ENCODE measurements around the gene TNFAIP8L1.
"Not testable (repeated sequence)": the region's sequence is repeated elsewhere in the genome, so short reads cannot be mapped to it uniquely, and the experiment has no call there.

Gene TNFAIP8L1

GRCh38 chr19:4675346-4675745, 36.0 kb downstream of the TNFAIP8L1 start:
- Histone ChIP-seq H3K9me3 (ENCODE audit: control insufficient read depth, low read length) (no peaks in the 10 kb centered on the region), H3K23ac (ENCODE audit: low read length in 2 of 2) (no peak overlapping the region), H3K79me1 (replicated peaks; ENCODE audit: low read length, poor library complexity, severe bottlenecking) (peaks cover 20% of the 10 kb centered on the region), H2BK12ac (ENCODE audit: low read length in 2 of 2) (no peak overlapping the region), H3K4me1 (ENCODE audit: control insufficient read depth, insufficient read depth, low read depth, low read length) (peaks cover 20% of the 10 kb centered on the region), H3K36me3 (ENCODE audit: control insufficient read depth in 1 of 2, insufficient read depth in 2 of 2, low read depth in 1 of 2, low read length in 2 of 2) (peaks cover 35 to 56% of the 10 kb centered on the region in 2 experiments), H2AK5ac (ENCODE audit: low read length, severe bottlenecking) (no peak overlapping the region), H3K9ac (ENCODE audit: low read length) (no peak overlapping the region), H3K27me3 (ENCODE audit: control insufficient read depth in 1 of 2, insufficient read depth in 1 of 2, low read length in 2 of 2) (no peaks in the 10 kb centered on the region), H2BK120ac (ENCODE audit: low read depth, low read length) (no peak overlapping the region), H4K91ac (ENCODE audit: low read length) (no peak overlapping the region), H3K18ac (ENCODE audit: low read depth in 1 of 2, low read length in 2 of 2) (no peak overlapping the region), H2BK5ac (ENCODE audit: low read depth, low read length, poor library complexity, severe bottlenecking) (no peak overlapping the region), H3K14ac (ENCODE audit: low read length in 2 of 2) (no peak overlapping the region), H4K8ac (ENCODE audit: low read length) (no peak overlapping the region), H3K4me3 (ENCODE audit: insufficient read depth in 1 of 2, low read depth in 1 of 2, low read length in 2 of 2) (no peak overlapping the region), H2AFZ (ENCODE audit: low read depth, low read length) (no peak overlapping the region), H2BK15ac (ENCODE audit: low read depth, poor library complexity, severe bottlenecking) (no peak overlapping the region), H3K4me2 (ENCODE audit: low read length, poor library complexity, severe bottlenecking) (no peak overlapping the region), H3K27ac (ENCODE audit: low read length, poor library complexity, severe bottlenecking) (no peak overlapping the region), H3K4ac (ENCODE audit: low read depth in 1 of 2, low read length in 2 of 2) (no peak overlapping the region)
- no peak for DNase-seq
- WGBS, result 92% methylated on average over 14 of the region's 16 CpGs

- Histone ChIP-seq H3K4ac (ENCODE audit: low read depth in 1 of 2, low read length in 2 of 2) (no peak overlapping the region), H4K8ac (ENCODE audit: low read length) (no peak overlapping the region), H2BK15ac (ENCODE audit: low read depth, poor library complexity, severe bottlenecking) (no peak overlapping the region), H3K14ac (ENCODE audit: low read length in 2 of 2) (no peak overlapping the region), H3K23ac (ENCODE audit: low read length in 2 of 2) (no peak overlapping the region), H3K27ac (ENCODE audit: low read length, poor library complexity, severe bottlenecking) (no peak overlapping the region), H2BK12ac (ENCODE audit: low read length in 2 of 2) (no peak overlapping the region), H3K18ac (ENCODE audit: low read depth in 1 of 2, low read length in 2 of 2) (no peak overlapping the region), H3K4me2 (ENCODE audit: low read length, poor library complexity, severe bottlenecking) (no peak overlapping the region), H3K9me3 (ENCODE audit: control insufficient read depth, low read length) (no peaks in the 10 kb centered on the region), H3K27me3 (ENCODE audit: control insufficient read depth in 1 of 2, insufficient read depth in 1 of 2, low read length in 2 of 2) (no peaks in the 10 kb centered on the region), H2BK5ac (ENCODE audit: low read depth, low read length, poor library complexity, severe bottlenecking) (no peak overlapping the region), H4K91ac (ENCODE audit: low read length) (no peak overlapping the region), H3K36me3 (ENCODE audit: control insufficient read depth in 1 of 2, insufficient read depth in 2 of 2, low read depth in 1 of 2, low read length in 2 of 2) (peaks cover 46 to 69% of the 10 kb centered on the region in 2 experiments), H3K9ac (ENCODE audit: low read length) (no peak overlapping the region), H2AK5ac (ENCODE audit: low read length, severe bottlenecking) (no peak overlapping the region), H3K4me3 (ENCODE audit: insufficient read depth in 1 of 2, low read depth in 1 of 2, low read length in 2 of 2) (no peak overlapping the region), H3K4me1 (ENCODE audit: control insufficient read depth, insufficient read depth, low read depth, low read length) (peaks cover 16% of the 10 kb centered on the region), H2BK120ac (ENCODE audit: low read depth, low read length) (no peak overlapping the region), H2AFZ (ENCODE audit: low read depth, low read length) (no peak overlapping the region), H3K79me1 (replicated peaks; ENCODE audit: low read length, poor library complexity, severe bottlenecking) (peaks cover 22% of the 10 kb centered on the region)
- 82% methylated on average over 17 of the region's 17 CpGs for WGBS
- DNase-seq, result peak; percentile 40
These were observed 37.8 kb downstream of the TNFAIP8L1 start for GRCh38 chr19:4676955-4677731.

- peak; percentile 18 for DNase-seq
- Histone ChIP-seq H3K27me3 (ENCODE audit: control insufficient read depth in 1 of 2, insufficient read depth in 1 of 2, low read length in 2 of 2) (no peaks in the 10 kb centered on the region), H2BK5ac (ENCODE audit: low read depth, low read length, poor library complexity, severe bottlenecking) (no peak overlapping the region), H2AFZ (ENCODE audit: low read depth, low read length) (no peak overlapping the region), H2BK15ac (ENCODE audit: low read depth, poor library complexity, severe bottlenecking) (no peak overlapping the region), H3K27ac (ENCODE audit: low read length, poor library complexity, severe bottlenecking) (no peak overlapping the region), H3K9me3 (ENCODE audit: control insufficient read depth, low read length) (no peaks in the 10 kb centered on the region), H3K36me3 (ENCODE audit: control insufficient read depth in 1 of 2, insufficient read depth in 2 of 2, low read depth in 1 of 2, low read length in 2 of 2) (peaks cover 60 to 88% of the 10 kb centered on the region in 2 experiments), H3K23ac (ENCODE audit: low read length in 2 of 2) (no peak overlapping the region), H4K91ac (ENCODE audit: low read length) (no peak overlapping the region), H3K14ac (ENCODE audit: low read length in 2 of 2) (no peak overlapping the region), H3K18ac (ENCODE audit: low read depth in 1 of 2, low read length in 2 of 2) (no peak overlapping the region), H3K4me1 (ENCODE audit: control insufficient read depth, insufficient read depth, low read depth, low read length) (peaks cover 13% of the 10 kb centered on the region), H2BK120ac (ENCODE audit: low read depth, low read length) (no peak overlapping the region), H2BK12ac (ENCODE audit: low read length in 2 of 2) (no peak overlapping the region), H3K4me3 (ENCODE audit: insufficient read depth in 1 of 2, low read depth in 1 of 2, low read length in 2 of 2) (no peak overlapping the region), H3K4ac (ENCODE audit: low read depth in 1 of 2, low read length in 2 of 2) (no peak overlapping the region), H3K79me1 (replicated peaks; ENCODE audit: low read length, poor library complexity, severe bottlenecking) (peaks cover 28% of the 10 kb centered on the region), H3K9ac (ENCODE audit: low read length) (no peak overlapping the region), H2AK5ac (ENCODE audit: low read length, severe bottlenecking) (no peak overlapping the region), H3K4me2 (ENCODE audit: low read length, poor library complexity, severe bottlenecking) (no peak overlapping the region), H4K8ac (ENCODE audit: low read length) (no peak overlapping the region)
- WGBS, result 80% methylated on average over 29 of the region's 34 CpGs
These were observed 39.8 kb downstream of the TNFAIP8L1 start for GRCh38 chr19:4678881-4679790.

- H3K27me3 ChIP-seq (ENCODE audit: control insufficient read depth in 1 of 2, insufficient read depth in 1 of 2, low read length in 2 of 2); H2AK5ac ChIP-seq (ENCODE audit: low read length, severe bottlenecking); H3K9ac ChIP-seq (ENCODE audit: low read length); H3K4me2 ChIP-seq (ENCODE audit: low read length, poor library complexity, severe bottlenecking); H3K18ac ChIP-seq (ENCODE audit: low read depth in 1 of 2, low read length in 2 of 2); H3K14ac ChIP-seq (ENCODE audit: low read length in 2 of 2); H2BK12ac ChIP-seq (ENCODE audit: low read length in 2 of 2); H3K27ac ChIP-seq (ENCODE audit: low read length, poor library complexity, severe bottlenecking); H4K91ac ChIP-seq (ENCODE audit: low read length); H3K4me1 ChIP-seq (ENCODE audit: control insufficient read depth, insufficient read depth, low read depth, low read length); H2AFZ ChIP-seq (ENCODE audit: low read depth, low read length); H3K4ac ChIP-seq (ENCODE audit: low read depth in 1 of 2, low read length in 2 of 2); H4K8ac ChIP-seq (ENCODE audit: low read length); H2BK120ac ChIP-seq (ENCODE audit: low read depth, low read length); DNase-seq; H3K4me3 ChIP-seq (ENCODE audit: insufficient read depth in 1 of 2, low read depth in 1 of 2, low read length in 2 of 2); H2BK15ac ChIP-seq (ENCODE audit: low read depth, poor library complexity, severe bottlenecking); H3K9me3 ChIP-seq (ENCODE audit: control insufficient read depth, low read length); H2BK5ac ChIP-seq (ENCODE audit: low read depth, low read length, poor library complexity, severe bottlenecking); H3K23ac ChIP-seq (ENCODE audit: low read length in 2 of 2): not testable (repeated sequence)
- WGBS, result 98% methylated on average over 4 of the region's 7 CpGs
- Histone ChIP-seq H3K79me1 (replicated peaks; ENCODE audit: low read length, poor library complexity, severe bottlenecking) (peaks cover 31% of the 10 kb centered on the region), H3K36me3 (ENCODE audit: control insufficient read depth in 1 of 2, insufficient read depth in 2 of 2, low read depth in 1 of 2, low read length in 2 of 2) (peaks cover 68 to 88% of the 10 kb centered on the region in 2 experiments)
These were observed 40.7 kb downstream of the TNFAIP8L1 start for GRCh38 chr19:4680021-4680420.
